Calu3 (cell line): Measurements from ENCODE around the gene CAMK1. TPM values are rescaled to one million over a fixed set of nuclear protein-coding genes. Genes with fewer than 3 reads are reported as not detected.
A peak's percentile ranks its signal among the peaks of the same experiment; 100 is the strongest.

ENCODE experiments used
- BruUV-seq: library from RNA; stranded (reverse); fragments of 400-500 nt; replicated peaks from 2 replicates; lab custom pipeline; 2021; lab: Mats Ljungman, UMichigan
- CTCF ChIA-PET: fragments of 300-600 bp; sonication (Branson Sonifier 250); formaldehyde crosslinking; loops from one replicate; lab custom pipeline; 2022; ENCODE audit warnings: antibody characterized with exemption; lab: Charles Lee
- DNase-seq: peaks from one replicate; pipeline ENCODE4 v3.0.0; 2022
- H3K27ac Mint-ChIP-seq: one replicate; pipeline ENCODE4 v1.8.0; 2022; ENCODE audit warnings: mixed read lengths; ENCODE audit not compliant: unreplicated experiment
- H3K27me3 Mint-ChIP-seq: one replicate; pipeline ENCODE4 v1.8.0; 2022; ENCODE audit warnings: mixed read lengths; ENCODE audit not compliant: unreplicated experiment
- H3K36me3 Mint-ChIP-seq: one replicate; pipeline ENCODE4 v1.8.0; 2022; ENCODE audit warnings: mild to moderate bottlenecking, moderate library complexity, mixed read lengths; ENCODE audit not compliant: insufficient read depth, unreplicated experiment
- H3K4me1 Mint-ChIP-seq: one replicate; pipeline ENCODE4 v1.8.0; 2022; ENCODE audit warnings: mild to moderate bottlenecking, low read depth, mixed read lengths; ENCODE audit not compliant: unreplicated experiment
- H3K4me3 Mint-ChIP-seq: one replicate; pipeline ENCODE4 v1.8.0; 2022; ENCODE audit warnings: mild to moderate bottlenecking, low read depth, moderate library complexity, mixed read lengths; ENCODE audit not compliant: unreplicated experiment
- H3K9me3 Mint-ChIP-seq: one replicate; pipeline ENCODE4 v1.8.0; 2022; ENCODE audit warnings: low read depth, mixed read lengths; ENCODE audit not compliant: unreplicated experiment
- intact Hi-C: fragments of 100-400 bp; cut with micrococcal nuclease; formaldehyde crosslinking; loops from one replicate; pipeline ENCODE4 v1.10.0; 2022; ENCODE audit not compliant: unreplicated experiment
- total RNA-seq: library from RNA; stranded (reverse); gene quantifications from 2 replicates; pipeline ENCODE4 v1.2.3, GENCODE V29; 2022
- TF ChIP-seq, protein P1 (sequence below): fragments of 200-600 bp; IDR thresholded peaks from one replicate; pipeline ENCODE4 v1.8.0; 2022; ENCODE audit warnings: antibody characterized with exemption; ENCODE audit not compliant: unreplicated experiment

The CAMK1 gene
- total RNA-seq, 1 experiment from 2014 or later, result 7.2 TPM

DNA sequence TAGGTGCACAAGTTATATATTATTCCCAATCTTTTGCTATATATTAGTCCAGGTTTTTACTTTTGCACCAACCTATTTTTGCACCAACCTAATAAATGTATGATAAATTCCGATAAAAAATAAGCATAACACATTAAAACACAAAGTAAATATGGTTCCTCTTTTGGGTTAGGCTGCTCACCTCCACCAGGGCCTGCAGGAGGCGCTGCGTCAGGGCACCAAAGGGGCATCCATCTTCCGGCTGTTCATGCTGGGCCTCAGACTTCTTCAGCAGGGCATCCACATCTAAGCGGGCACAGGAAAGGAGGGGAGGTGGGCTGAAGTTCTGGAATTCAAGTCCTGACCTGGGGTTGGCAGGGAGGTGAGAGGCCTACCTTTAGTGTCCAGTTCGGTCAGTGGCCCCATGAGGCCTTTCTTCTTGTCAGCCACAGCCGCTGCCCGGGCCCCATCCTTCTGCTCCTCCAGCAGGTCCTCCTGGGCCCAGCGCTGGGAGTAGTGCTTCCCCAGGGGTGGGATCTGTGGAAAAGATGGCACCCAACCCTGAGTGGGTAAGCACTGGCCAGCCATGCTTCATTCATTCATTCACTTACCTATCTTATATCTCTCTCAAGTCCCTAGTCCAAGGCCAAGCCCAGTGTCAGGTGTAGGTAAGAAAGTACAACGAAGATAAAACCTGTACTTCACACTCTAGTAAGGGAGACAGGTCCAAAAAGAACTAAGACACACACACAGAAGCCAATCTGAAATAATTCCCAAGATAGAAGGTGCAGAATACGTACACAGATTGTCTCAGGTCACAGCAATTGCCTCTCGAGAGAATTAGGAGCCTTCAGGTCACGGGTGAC is 17.3 kb upstream of the CAMK1 start:
- Mint-ChIP-seq H3K4me3 (no peak overlapping the region), H3K36me3 (peaks cover 47% of the 10 kb centered on the region), H3K9me3 (no peaks in the 10 kb centered on the region), H3K4me1 (peaks cover 7% of the 10 kb centered on the region), H3K27ac (peak overlapping the region; percentile 16), H3K27me3 (no peaks in the 10 kb centered on the region)
- TF ChIP-seq, protein P1, sequence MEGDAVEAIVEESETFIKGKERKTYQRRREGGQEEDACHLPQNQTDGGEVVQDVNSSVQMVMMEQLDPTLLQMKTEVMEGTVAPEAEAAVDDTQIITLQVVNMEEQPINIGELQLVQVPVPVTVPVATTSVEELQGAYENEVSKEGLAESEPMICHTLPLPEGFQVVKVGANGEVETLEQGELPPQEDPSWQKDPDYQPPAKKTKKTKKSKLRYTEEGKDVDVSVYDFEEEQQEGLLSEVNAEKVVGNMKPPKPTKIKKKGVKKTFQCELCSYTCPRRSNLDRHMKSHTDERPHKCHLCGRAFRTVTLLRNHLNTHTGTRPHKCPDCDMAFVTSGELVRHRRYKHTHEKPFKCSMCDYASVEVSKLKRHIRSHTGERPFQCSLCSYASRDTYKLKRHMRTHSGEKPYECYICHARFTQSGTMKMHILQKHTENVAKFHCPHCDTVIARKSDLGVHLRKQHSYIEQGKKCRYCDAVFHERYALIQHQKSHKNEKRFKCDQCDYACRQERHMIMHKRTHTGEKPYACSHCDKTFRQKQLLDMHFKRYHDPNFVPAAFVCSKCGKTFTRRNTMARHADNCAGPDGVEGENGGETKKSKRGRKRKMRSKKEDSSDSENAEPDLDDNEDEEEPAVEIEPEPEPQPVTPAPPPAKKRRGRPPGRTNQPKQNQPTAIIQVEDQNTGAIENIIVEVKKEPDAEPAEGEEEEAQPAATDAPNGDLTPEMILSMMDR, result peak; percentile 35
- intact Hi-C loops, result no loop called here
- CTCF ChIA-PET, result no interaction called here
- no peak for DNase-seq
- no TSS peak for BruUV-seq

DNA sequence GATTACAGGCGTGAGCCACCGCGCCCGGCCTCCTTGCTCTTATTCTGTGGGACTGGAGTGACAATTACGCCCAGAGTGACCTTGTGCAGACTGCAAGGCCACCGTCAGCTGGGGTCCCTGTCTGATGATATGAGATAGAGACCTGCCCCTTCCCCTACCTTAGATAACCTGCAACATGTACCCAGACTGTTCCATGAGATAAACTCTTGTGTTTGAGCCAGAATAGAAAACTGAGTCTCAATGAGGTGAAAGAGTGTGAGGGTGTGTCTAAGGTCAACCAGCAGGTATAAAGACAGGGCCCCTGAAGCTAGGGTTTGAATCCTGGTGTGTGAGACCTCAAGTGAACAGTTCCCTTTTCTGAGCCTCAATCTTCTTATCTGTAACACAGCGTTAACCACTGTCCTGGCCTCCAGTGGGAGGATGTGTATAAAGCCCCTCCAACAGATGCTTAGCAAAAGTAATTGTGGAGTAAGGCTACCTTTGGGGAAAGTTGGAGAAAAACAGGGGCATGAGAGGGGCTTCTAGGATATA is 16.5 kb upstream of the CAMK1 start:
- H3K27me3 Mint-ChIP-seq, result no peaks in the 10 kb centered on the region

DNA sequence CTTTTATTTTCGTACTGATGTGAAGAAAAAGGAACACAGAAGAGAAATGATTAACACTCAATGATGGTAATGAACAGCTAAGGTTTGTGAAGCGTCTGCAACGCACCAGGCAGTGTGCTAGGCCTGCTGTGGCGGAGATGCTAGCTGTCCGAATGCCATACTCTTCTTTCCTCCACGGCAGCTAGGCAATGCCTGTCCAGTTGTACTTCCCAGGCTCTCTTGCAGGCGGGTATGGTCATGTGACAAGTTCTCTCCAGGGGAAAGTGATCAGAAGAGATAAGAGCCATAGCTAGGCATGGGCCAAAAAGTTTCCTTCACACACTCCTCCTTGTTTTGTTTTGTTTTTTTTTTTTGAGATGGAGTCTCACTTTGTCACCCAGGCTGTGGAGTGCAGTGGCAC is 15.9 kb upstream of the CAMK1 start:
- BruUV-seq, result no TSS peak
- no peak for DNase-seq
- TF ChIP-seq, protein P1, result no peak
- Mint-ChIP-seq H3K27ac (no peak overlapping the region), H3K36me3 (peaks cover 50% of the 10 kb centered on the region), H3K27me3 (no peaks in the 10 kb centered on the region), H3K4me3 (no peak overlapping the region), H3K4me1 (no peaks in the 10 kb centered on the region), H3K9me3 (no peaks in the 10 kb centered on the region)
- intact Hi-C loops, result no loop called here
- CTCF ChIA-PET, result no interaction called here

More for the DNA sequence above, 16.5 kb upstream of the CAMK1 start:
- Mint-ChIP-seq H3K9me3 (no peaks in the 10 kb centered on the region), H3K4me1 (no peaks in the 10 kb centered on the region), H3K4me3 (no peak overlapping the region), H3K27ac (no peak overlapping the region), H3K36me3 (peaks cover 47% of the 10 kb centered on the region)
- intact Hi-C loops, result no loop called here
- CTCF ChIA-PET, result no interaction called here
- no peak for DNase-seq
- TF ChIP-seq, protein P1, result no peak
- no TSS peak for BruUV-seq

DNA sequence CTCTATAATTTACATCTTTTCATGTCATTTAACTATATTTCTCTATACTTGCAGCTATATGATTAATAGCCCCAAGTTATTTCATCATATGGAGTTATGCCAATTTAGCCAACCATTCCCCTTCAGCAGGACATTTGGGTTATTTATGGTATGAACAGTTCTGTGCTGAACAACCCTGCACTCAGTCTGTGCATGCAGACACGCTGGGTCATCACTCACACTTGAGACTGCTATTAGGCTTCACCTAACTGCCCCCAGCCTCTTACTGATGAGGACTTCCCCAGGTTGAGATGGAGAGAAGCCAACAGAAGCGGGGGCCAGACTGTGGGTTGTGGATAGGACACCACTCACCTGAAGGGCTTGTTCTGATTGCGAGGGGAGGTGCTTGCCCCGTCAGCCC is 15.2 kb upstream of the CAMK1 start:
- DNase-seq, result no peak
- Mint-ChIP-seq H3K4me1 (no peaks in the 10 kb centered on the region), H3K27me3 (no peaks in the 10 kb centered on the region), H3K27ac (no peak overlapping the region), H3K9me3 (no peaks in the 10 kb centered on the region), H3K4me3 (no peak overlapping the region), H3K36me3 (peaks cover 50% of the 10 kb centered on the region)
- CTCF ChIA-PET, result no interaction called here
- no TSS peak for BruUV-seq
- intact Hi-C loops, result no loop called here
- TF ChIP-seq, protein P1, result no peak
